K562 (cell line): ENCODE results near the gene CDKN2C. TPM values are rescaled to one million over a fixed set of nuclear protein-coding genes. Genes with fewer than 3 reads are reported as not detected.
A peak's percentile ranks its signal among the peaks of the same experiment; 100 is the strongest.

Source experiments
- ATF1 ChIP-seq, 2 experiments: fragments of 450-650 bp in 1 of 2; IDR thresholded peaks; 2 replicates each; pipeline ENCODE4 v1.6.1; 2016; ENCODE audit warnings: missing compliant biosample characterization in 1 of 2, missing genetic modification characterization in 1 of 2
- CHD1 ChIP-seq: fragments of 200-600 bp; sonication (generic); IDR thresholded peaks from one replicate; pipeline ENCODE4 v1.6.1; 2012; ENCODE audit warnings: mild to moderate bottlenecking, moderate library complexity, low read length, inconsistent platforms
- KAT8 ChIP-seq: fragments of 450-650 bp; IDR thresholded peaks from 2 replicates; pipeline ENCODE4 v1.6.1; 2016; ENCODE audit warnings: low read depth, mild to moderate bottlenecking
- MCM2 ChIP-seq: fragments of 450-650 bp; IDR thresholded peaks from 2 replicates; pipeline ENCODE4 v1.6.1; 2017; ENCODE audit warnings: low read depth, mild to moderate bottlenecking
- MYBL2 ChIP-seq, 2 experiments: fragments of 450-650 bp in 1 of 2; sonication (generic) in 1 of 2; formaldehyde crosslinking in 1 of 2; IDR thresholded peaks; 2 replicates each; pipeline versions ENCODE4 v1.6.1 to v1.8.1; 2017 to 2022; ENCODE audit warnings: borderline replicate concordance in 1 of 2, inconsistent platforms in 1 of 2, low read depth in 1 of 2, mild to moderate bottlenecking in 1 of 2, missing genetic modification reagents in 1 of 2, moderate library complexity in 1 of 2
- NFYB ChIP-seq: IDR thresholded peaks from 2 replicates; pipeline ENCODE4 v1.6.1; 2011; ENCODE audit warnings: mild to moderate bottlenecking, moderate library complexity; ENCODE audit not compliant: insufficient read length; ENCODE audit errors: extremely low read depth
- RAD21 ChIP-seq, 2 experiments: fragments of 250-450 bp in 1 of 2; fragments of 450-650 bp in 1 of 2; sonication (Bioruptor Pico) in 1 of 2; formaldehyde crosslinking in 1 of 2; IDR thresholded peaks in 1 of 2; conservative IDR thresholded peaks in 1 of 2; 2 replicates each; pipeline versions ENCODE4 v1.4.0 to v1.8.0; 2020 to 2022; ENCODE audit warnings: mild to moderate bottlenecking in 2 of 2, moderate library complexity in 1 of 2
- RHOXF2B ChIP-seq: fragments of 250-450 bp; sonication (Bioruptor Pico); conservative IDR thresholded peaks from 2 replicates; pipeline ENCODE4 v1.5.1; 2021
- SMAD3 ChIP-seq: fragments of 450-650 bp; formaldehyde crosslinking; conservative IDR thresholded peaks from 2 replicates; pipeline ENCODE4 v1.4.0; 2020; ENCODE audit warnings: mild to moderate bottlenecking
- SMAD4 ChIP-seq: fragments of 250-450 bp; sonication (Bioruptor Pico); conservative IDR thresholded peaks from 2 replicates; pipeline ENCODE4 v1.8.0; 2021; ENCODE audit warnings: inconsistent platforms, mild to moderate bottlenecking, moderate library complexity
- ZNF274 ChIP-seq: IDR thresholded peaks from 2 replicates; pipeline ENCODE4 v1.6.1; 2011; ENCODE audit warnings: low read depth, mild to moderate bottlenecking, low read length, moderate library complexity, borderline replicate concordance
- ZNF407 ChIP-seq: fragments of 450-650 bp; IDR thresholded peaks from 2 replicates; pipeline ENCODE4 v1.6.1; 2016; ENCODE audit warnings: low read depth
- ZNF408 ChIP-seq: fragments of 250-450 bp; sonication (Bioruptor Pico); IDR thresholded peaks from 2 replicates; pipeline ENCODE4 v1.4.0; 2020; ENCODE audit warnings: low read depth, mild to moderate bottlenecking, moderate library complexity
- ZNF507 ChIP-seq: conservative IDR thresholded peaks from 2 replicates; pipeline ENCODE4 v1.6.1; 2017; ENCODE audit warnings: missing genetic modification characterization, missing compliant biosample characterization
- polyA plus RNA-seq, 8 experiments: library from polyadenylated mRNA; depleted of rRNA in 4 of 8; stranded (reverse) in 5 of 8; unstranded in 3 of 8; fragments of >200 nt; fragmentation: Nextera tagmentation in 2 of 8; fragmentation: Illumina TruSeq in 1 of 8; extraction: Ambion mirVana in 2 of 8; extraction: Trizol in 1 of 8; gene quantifications; 2 replicates each; pipeline versions ENCODE4 v1.2.1 to v1.2.3, GENCODE V29; 2011 to 2014; ENCODE audit warnings: inconsistent platforms in 1 of 8, missing spikeins in 1 of 8
- total RNA-seq, 7 experiments: library from RNA; depleted of rRNA in 6 of 7; stranded (reverse); fragments of >200 nt in 6 of 7; fragmentation: Illumina TruSeq in 2 of 7; extraction: Trizol in 2 of 7; gene quantifications; 2 replicates each; pipeline versions ENCODE4 v1.2.1 to v1.2.3, GENCODE V29; 2011 to 2021; ENCODE audit warnings: low replicate concordance in 1 of 7
- TF ChIP-seq, protein P1 (sequence below): fragments of 250-450 bp; sonication (Bioruptor Pico); IDR thresholded peaks from 2 replicates; pipeline ENCODE4 v1.4.0; 2020; ENCODE audit warnings: mild to moderate bottlenecking, moderate library complexity

Gene CDKN2C
- total and polyA plus RNA-seq, 9 of the 15 experiments (the other 6 are each of a cell fraction or from before 2014, with no cell fraction given), result 11.9 to 74.3 (median 45.9) TPM

GRCh38 chr1:50978144-50978851 is 8.3 kb downstream of the CDKN2C start (continued):
- TF ChIP-seq, protein P1, sequence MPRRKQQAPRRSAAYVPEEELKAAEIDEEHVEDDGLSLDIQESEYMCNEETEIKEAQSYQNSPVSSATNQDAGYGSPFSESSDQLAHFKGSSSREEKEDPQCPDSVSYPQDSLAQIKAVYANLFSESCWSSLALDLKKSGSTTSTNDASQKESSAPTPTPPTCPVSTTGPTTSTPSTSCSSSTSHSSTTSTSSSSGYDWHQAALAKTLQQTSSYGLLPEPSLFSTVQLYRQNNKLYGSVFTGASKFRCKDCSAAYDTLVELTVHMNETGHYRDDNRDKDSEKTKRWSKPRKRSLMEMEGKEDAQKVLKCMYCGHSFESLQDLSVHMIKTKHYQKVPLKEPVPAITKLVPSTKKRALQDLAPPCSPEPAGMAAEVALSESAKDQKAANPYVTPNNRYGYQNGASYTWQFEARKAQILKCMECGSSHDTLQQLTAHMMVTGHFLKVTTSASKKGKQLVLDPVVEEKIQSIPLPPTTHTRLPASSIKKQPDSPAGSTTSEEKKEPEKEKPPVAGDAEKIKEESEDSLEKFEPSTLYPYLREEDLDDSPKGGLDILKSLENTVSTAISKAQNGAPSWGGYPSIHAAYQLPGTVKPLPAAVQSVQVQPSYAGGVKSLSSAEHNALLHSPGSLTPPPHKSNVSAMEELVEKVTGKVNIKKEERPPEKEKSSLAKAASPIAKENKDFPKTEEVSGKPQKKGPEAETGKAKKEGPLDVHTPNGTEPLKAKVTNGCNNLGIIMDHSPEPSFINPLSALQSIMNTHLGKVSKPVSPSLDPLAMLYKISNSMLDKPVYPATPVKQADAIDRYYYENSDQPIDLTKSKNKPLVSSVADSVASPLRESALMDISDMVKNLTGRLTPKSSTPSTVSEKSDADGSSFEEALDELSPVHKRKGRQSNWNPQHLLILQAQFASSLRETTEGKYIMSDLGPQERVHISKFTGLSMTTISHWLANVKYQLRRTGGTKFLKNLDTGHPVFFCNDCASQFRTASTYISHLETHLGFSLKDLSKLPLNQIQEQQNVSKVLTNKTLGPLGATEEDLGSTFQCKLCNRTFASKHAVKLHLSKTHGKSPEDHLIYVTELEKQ (CRISPR knock-in tag), result no peak
- TF ChIP-seq MYBL2 (IDR thresholded peaks at IDR 0.05; ENCODE audit: low read depth), result no peak
- TF ChIP-seq MYBL2 (CRISPR knock-in tag; IDR thresholded peaks at IDR 0.05; ENCODE audit: borderline replicate concordance), result no peak
- no peak for TF ChIP-seq NFYB
- no peak for TF ChIP-seq KAT8
- TF ChIP-seq ZNF507, result no peak
- no peak for TF ChIP-seq ATF1 (CRISPR knock-in tag; IDR thresholded peaks at IDR 0.05)
- TF ChIP-seq ATF1 (tag; IDR thresholded peaks at IDR 0.05), result no peak
- TF ChIP-seq RAD21 (CRISPR knock-in tag; conservative IDR thresholded peaks at IDR 0.05 in 1 of 2, IDR thresholded peaks at IDR 0.05 in 1 of 2), result no peak
- no peak for TF ChIP-seq ZNF408 (CRISPR knock-in tag)
- no peak for TF ChIP-seq SMAD3 (CRISPR knock-in tag)
- TF ChIP-seq CHD1, result peak; percentile 28
- TF ChIP-seq MCM2, result no peak
- TF ChIP-seq ZNF407, result no peak
- TF ChIP-seq SMAD4 (CRISPR knock-in tag), result peak; percentile 84
- no peak for TF ChIP-seq RHOXF2B (CRISPR knock-in tag)
- TF ChIP-seq ZNF274, result no peak
